Measurements from ENCODE around the gene HK2.

The HK2 gene

GRCh38 chr2:74857215-74857614 is 23.3 kb downstream of the HK2 start:
- DNase-seq: no peak

DNA sequence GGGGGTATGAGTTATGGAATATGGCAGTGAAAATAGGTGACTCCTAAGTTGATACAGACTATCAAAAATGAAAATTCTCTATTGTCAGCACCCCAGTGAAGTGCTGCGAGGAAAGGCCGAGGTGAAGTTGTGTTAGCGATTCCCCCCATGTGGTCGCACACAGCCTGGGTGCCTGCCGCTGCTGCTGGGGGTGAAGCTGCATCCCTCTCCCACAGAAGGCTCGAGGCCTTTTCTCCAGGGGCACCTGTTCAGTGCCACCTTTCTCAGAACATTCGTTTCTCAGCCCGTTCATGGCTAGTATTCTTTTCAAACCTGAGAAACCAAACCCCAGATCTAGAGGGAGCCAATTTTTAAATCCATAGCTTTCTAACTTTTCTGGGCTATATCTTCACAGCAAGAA is 23.8 kb downstream of the HK2 start:
- DNase-seq: no peak

DNA sequence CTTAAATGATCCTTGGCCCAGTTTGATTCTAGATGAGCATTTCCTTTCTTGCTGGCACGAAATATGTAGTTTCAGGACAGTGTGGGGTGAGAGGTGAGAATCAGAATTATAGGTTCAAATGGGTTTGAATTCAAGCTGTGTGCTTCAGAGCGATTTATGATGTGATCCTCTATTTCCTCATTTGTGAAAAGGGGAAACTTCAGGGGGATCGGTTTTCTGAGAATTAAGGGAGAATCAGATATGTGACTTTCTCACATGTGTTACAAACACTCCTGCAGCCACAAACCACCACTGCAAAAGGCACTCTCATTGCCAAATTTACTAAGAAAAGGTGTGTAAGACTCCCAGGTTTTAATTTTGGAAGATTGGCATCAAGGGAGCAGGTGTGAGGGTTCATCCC is 24.4 kb downstream of the HK2 start:
- DNase-seq: no peak

DNA sequence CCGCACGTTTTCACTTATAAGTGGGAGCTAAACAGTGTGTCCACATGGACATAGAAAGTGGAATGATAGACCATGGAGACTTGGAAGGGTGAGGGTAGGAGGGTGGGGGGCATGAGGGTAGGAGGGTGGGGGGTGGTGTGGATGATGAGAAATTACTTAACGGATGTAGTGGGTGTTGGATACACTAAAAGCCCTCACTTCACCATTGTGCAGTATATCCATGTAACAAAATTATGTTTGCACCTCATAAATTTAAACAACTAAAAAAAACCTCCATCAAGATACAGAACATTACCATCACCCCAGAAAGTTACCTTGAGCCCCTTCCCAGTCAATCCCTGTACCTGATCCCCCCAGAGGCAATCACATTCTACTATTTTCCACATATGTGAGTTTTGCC is 26.2 kb downstream of the HK2 start:
- no peak for DNase-seq

DNA sequence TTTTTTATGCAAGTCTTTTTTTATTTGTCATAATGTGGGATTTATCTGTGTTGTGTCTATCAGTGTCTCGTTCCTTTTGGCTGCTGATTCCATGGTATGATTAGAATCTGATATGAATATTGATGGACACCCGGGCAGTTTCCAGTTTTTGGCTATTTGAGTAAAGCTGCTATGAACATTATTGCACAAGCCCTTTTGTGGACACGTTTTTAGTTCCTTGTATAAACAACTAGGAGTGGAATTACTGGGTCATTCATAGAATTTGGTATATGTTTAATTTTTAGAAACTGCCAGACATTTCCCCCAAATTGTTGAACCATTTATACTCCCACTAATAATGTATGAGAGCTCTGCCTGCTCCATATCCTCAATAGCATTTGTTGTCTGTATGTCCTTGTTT is 26.6 kb downstream of the HK2 start:
- DNase-seq: no peak

GRCh38 chr2:74861531-74861930 is 27.6 kb downstream of the HK2 start:
- no peak for DNase-seq

DNA sequence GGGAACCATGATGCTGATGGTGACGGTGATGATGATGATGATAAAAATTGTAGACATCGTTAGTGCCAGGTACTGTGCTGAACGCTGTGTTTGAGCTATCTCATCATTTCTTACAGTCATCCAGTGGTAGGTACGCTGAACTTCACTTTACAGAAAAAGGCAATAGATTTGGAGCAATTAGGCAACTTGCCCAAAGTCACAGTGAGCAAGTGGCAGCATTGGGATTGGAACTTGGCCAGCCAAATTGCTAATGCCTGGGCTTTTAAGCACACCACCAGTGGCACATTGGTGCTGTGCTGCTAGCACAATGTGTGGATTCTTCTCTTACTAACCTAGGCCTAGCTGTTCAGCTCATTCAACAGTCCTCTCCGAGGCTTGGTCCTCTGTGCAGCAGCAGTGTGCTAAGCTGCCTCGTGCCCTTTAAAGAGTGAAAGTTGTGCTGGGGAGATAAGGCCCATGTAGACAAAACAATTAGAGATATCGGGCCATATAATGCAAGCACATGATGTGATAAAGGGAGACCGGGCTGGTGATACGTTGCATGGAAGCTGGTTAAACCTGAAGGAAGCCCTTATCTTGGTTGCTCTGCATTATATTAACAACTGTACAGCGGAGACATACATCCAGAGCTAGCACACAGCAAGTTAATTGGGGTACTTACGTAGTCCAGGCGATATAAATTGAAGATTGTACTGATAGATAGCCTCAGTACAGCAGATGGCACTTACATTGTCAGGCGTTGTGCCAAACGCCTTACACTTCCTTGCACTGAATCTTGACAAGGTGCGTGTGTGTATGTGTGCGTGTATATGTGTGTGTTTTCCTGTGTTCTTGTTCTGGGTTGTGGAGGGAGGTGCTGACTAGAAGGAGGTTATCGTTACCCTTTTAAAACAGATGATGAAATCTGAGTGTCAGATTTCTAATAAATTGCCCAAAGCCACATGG is 28.4 kb downstream of the HK2 start:
- DNase-seq: no peak

DNA sequence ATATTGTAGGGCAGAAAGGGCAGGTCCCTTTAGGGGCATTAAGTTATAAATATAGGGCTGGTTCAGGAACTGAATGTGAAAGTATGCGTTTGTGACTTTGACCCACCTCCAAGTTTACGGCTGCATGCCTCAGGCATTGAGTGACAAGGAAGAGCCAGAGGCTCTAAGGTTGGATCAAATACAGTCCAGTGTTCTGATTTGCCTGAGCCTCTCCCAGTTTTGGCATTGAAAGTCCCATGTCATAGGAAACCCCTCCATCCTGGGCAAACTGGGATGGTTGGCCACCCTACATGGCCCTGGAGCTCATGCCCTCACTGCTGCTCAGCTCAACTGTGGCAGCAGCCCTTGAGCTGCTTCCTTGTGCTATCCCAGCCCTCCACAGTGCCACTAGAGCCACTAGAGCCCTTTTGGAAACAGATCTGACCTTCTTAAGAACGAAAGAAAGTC is 29.9 kb downstream of the HK2 start:
- DNase-seq: no peak

DNA sequence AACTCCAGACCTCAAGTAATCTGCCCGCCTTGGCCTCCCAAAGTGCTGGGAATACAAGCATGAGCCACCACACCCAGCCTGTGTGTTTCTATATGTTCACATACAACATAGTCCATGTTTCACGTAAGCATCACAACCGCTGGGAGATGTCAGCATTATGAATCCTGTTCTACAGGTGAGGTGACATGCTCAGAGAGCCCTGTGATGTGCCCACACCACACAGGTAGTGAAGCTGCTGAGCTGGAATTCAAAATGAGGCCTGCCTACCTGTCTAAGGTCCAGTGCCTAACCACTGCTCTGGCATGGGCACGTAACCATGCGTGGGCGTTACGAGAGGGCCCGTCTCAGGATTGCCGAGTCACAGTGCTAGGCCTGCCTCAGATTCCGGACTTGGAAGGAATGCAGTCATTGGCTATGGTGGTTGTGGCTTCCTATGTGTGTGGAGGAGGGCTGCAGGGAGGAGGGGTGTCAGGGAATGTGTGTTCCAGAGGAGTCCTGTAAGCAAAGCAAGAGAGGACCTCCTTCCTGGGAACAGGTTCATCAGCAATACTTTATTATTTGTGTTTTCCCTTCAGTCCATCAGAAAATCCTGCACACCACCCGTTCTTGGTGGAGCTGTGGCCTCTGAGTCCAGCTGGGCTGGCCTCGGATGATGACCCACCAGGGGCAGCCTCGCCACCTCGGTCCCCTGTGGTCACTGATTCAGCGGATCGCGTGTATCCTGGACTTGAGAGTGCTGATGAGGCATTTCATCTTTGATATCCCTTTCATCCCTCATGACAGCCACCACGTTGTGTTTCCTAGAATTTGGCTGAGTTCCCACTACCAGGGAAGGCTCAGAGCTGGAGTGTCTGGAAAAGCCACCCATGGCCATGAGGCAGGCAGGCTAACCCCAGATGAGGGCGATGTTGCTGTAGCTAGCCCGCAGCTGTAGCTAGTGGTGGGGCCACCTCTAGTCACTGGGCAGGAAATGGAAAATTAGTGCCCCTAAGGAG is 31.1 kb downstream of the HK2 start:
- DNase-seq: no peak

DNA sequence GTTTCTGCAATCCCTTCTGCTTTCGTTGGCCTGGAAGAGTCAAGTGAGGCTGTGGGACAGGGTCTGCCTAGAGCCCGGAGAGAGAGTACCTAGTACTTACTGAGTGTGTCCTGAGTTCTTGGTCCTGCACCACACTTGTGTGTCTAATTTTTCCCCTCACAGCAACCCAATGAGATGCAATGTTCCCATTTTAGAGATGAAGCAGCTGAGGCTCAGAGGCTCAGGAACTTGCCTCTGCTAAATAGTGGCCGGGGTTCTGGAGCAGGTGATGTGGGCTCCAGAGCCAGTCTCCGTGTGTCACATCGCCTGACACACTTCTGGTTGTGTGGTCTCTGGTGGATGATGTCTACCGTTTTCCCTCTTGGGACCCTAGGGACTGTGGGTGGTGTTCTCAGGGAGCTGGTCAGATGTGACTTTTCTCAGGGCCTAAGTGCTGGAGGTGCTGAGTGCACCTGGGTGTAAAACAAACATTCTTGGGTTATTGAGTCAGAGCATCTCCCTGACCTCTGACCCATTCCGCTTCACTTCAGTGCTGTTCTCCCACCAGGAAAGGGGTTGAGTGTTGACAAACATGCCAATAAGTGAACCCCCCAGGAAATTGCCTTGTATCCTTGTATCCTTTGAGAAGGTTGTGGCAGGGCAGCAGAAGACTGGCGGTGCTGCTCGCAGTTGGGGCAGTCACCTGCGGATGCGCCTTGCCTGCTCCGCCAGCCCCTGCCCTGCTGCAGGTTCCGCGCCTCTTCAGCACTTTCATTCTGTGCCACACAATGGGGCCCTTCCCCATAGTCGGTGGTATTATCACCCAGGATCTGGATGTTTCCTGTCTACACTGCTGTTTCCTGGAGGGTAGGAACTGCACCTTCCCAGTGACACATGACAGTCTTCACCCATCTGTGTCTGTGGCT is 32.1 kb downstream of the HK2 start:
- no peak for DNase-seq

DNA sequence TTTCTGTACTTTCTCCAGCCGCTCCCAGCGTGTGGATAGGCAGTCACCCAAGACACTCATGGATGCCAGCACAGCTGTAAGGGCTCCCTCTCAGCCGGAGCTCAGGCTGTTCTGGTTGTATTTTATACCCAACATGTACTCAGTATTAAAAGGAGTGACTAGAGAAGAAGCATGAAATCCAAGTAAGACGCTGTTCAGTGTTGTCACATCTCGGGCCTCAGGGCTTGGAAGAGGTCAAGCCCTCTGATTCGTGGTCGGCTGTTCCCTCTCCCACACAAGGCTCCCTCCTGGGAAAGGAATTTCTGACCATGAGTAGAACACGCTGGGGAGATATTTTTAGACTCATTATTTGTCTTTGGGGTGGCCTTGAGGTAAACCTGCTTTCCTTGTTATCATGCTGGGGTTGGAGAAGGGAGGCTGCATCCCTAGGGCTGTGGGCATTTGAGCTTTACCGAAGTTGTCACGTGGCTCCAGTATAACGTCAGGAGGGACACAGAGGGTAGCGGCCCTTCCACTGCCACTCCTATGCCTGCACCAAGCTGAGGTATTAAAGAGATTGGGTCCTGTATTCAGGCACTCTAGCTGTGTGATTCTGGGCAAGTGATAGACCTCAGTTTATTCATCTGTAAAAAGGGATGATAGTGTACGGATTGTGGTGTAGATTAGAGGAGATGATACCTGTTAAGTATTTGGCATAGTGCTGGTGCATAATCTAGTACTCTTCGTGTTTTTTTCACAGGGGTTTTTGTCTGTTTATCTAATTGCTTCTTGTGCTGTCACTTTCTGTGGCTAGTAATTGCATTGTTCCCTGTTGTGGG is 34.1 kb downstream of the HK2 start:
- DNase-seq: no peak

GRCh38 chr2:74869517-74869916 is 35.6 kb downstream of the HK2 start:
- DNase-seq: no peak

GRCh38 chr2:74870951-74871350 is 37.0 kb downstream of the HK2 start:
- DNase-seq: no peak

GRCh38 chr2:74871414-74871813 is 37.5 kb downstream of the HK2 start:
- DNase-seq: no peak

DNA sequence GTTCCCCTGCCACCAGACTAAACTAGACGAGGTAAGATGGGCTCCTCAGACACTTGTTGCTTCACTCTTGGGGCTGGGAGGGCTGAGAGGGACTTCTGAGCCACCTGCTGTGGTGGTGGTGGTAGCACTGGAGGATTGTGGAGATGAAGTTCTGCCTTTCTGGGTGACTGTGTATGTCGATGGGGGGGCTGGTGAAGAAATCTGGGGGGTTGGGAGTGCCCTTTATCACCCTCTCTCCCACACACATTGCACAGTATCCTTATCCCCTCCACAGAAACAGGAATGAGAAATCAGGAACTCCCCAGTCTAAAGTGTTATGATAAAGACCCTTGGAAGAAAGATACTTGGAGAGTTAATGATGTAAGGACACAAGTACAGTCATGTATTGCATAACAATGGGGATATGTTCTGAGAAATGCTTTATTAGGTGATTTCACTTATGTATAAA is 38.5 kb downstream of the HK2 start:
- no peak for DNase-seq

- no peak for DNase-seq
Measured at GRCh38 chr2:74873012-74873665, 39.2 kb downstream of the HK2 start.

DNA sequence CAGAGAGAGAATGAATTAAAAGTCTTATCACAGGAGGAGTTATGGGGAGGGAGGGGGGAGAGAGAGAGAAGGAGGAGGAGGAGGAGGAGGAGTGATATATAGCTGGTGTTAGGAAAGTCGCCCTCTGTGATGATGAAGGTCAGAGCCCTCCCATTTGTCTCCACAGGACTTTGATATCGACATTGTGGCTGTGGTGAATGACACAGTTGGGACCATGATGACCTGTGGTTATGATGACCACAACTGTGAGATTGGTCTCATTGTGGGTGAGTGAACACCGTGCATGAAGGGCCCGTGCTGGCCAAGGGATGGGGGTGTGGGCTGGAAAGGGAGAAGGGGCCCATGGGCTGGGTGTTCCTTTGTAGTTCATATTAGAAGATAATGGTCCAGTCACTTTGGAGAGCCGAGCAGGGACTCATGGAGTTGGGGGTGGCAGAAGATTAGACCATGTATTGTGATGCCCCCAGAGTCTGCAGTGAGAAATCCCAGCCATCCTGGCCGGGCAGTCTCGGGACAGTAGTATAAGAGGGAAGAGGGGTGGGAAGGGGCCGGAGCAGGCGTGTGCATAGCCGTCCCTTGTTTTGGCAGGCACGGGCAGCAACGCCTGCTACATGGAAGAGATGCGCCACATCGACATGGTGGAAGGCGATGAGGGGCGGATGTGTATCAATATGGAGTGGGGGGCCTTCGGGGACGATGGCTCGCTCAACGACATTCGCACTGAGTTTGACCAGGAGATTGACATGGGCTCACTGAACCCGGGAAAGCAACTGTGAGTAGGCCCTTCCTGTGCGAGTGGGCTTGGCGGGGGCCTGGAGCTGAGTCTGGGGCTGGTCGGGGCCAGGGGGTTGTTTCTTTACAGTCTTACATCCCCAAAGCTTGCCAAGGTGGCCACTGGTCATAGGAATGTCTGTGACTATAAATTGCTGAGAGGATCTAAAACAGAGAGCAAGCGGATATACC is 40.0 kb downstream of the HK2 start:
- no peak for DNase-seq
